ENCODE measurements around the gene BROX. TPM values are rescaled to one million over a fixed set of nuclear protein-coding genes. Genes with fewer than 3 reads are reported as not detected.

The BROX gene
- polyA plus RNA-seq, 2 of the 4 experiments (the other 2 are of a cell fraction) = 9.9 to 20.1 TPM

- Histone ChIP-seq H3K4me2 (no peak overlapping the region), H3K4me3 (no peak overlapping the region), H3K4me1 (no peaks in the 10 kb centered on the region), H3K9me3 (no peaks in the 10 kb centered on the region), H3K27ac (no peak overlapping the region)
- ATAC-seq (no peak), FAIRE-seq (no peak), DNase-seq (ENCODE audit: low read depth in 1 of 2, low spot score in 1 of 2) (no peak)
- 98% methylated on average over 2 of the region's 2 CpGs for WGBS (ENCODE audit: missing lambda C conversion rate)
- CTCF ChIA-PET = interaction anchor here (0.8 to 0.9 kb wide), 2 partner anchors 22 to 262 kb away, joined by 3 to 4 read pairs; no protein-coding TSS in a partner anchor
- TF ChIP-seq NFE2L2 (conservative IDR thresholded peaks at IDR 0.05; ENCODE audit: low read length) (no peak), HDAC2 (IDR thresholded peaks at IDR 0.05) (no peak), FOSB (CRISPR knock-in tag; IDR thresholded peaks at IDR 0.05) (no peak), CEBPB (IDR thresholded peaks at IDR 0.05) (no peak)
- POLR2A ChIA-PET = no interaction called here
Measured at GRCh38 chr1:222716393-222716792, 4.0 kb downstream of the BROX start.

- WGBS (ENCODE audit: missing lambda C conversion rate) = 94% methylated on average over 1 of the region's 1 CpG
- TF ChIP-seq KDM5A (IDR thresholded peaks at IDR 0.05) (no peak), USF2 (IDR thresholded peaks at IDR 0.05) (no peak), BCL3 (IDR thresholded peaks at IDR 0.05) (no peak), HEYL (CRISPR knock-in tag; IDR thresholded peaks at IDR 0.05) (no peak), MAFK (IDR thresholded peaks at IDR 0.05; ENCODE audit: partially characterized antibody) (no peak), HOXB13 (CRISPR knock-in tag; IDR thresholded peaks at IDR 0.05; ENCODE audit: low read depth) (no peak), TFCP2L1 (CRISPR knock-in tag; IDR thresholded peaks at IDR 0.05) (no peak), ESRRA (IDR thresholded peaks at IDR 0.05; ENCODE audit: borderline replicate concordance, low read length) (no peak), SMC3 (IDR thresholded peaks at IDR 0.05) (no peak), TP53 (CRISPR knock-in tag; IDR thresholded peaks at IDR 0.05) (no peak)
- Histone ChIP-seq H3K27ac (no peak overlapping the region), H3K4me1 (no peaks in the 10 kb centered on the region), H3K4me2 (no peak overlapping the region), H3K9me3 (no peaks in the 10 kb centered on the region), H3K4me3 (no peak overlapping the region)
- no peak for ATAC-seq
- FAIRE-seq = no peak
- CTCF ChIA-PET = interaction anchor here (0.6 to 1.4 kb wide), 3 partner anchors 12 to 352 kb away, joined by 3 read pairs; no protein-coding TSS in a partner anchor
- DNase-seq (ENCODE audit: low read depth in 1 of 2, low spot score in 1 of 2) = no peak
- POLR2A ChIA-PET = no interaction called here
Measured at GRCh38 chr1:222728746-222729145, 16.4 kb downstream of the BROX start.

GRCh38 chr1:222730866-222731265 lies 18.5 kb downstream of the BROX start:
- Histone ChIP-seq H3K4me1 (no peaks in the 10 kb centered on the region), H3K4me2 (no peak overlapping the region), H3K4me3 (no peak overlapping the region), H3K27ac (no peak overlapping the region), H3K9me3 (no peaks in the 10 kb centered on the region)
- FAIRE-seq = no peak
- WGBS (ENCODE audit: missing lambda C conversion rate) = 83% methylated on average over 1 of the region's 1 CpG
- no peak for DNase-seq (ENCODE audit: low read depth in 1 of 2, low spot score in 1 of 2)
- ChIA-PET POLR2A (no interaction called here), CTCF (interaction anchor here (1.2 kb wide), 1 partner anchor 266 kb away, joined by 4 read pairs; no protein-coding TSS in a partner anchor)
- no peak for TF ChIP-seq HOXB13 (CRISPR knock-in tag; IDR thresholded peaks at IDR 0.05; ENCODE audit: low read depth)
- no peak for TF ChIP-seq POLR2AphosphoS2 (conservative IDR thresholded peaks at IDR 0.05; ENCODE audit: low read length)
- no peak for TF ChIP-seq PHF8 (IDR thresholded peaks at IDR 0.05; ENCODE audit: borderline replicate concordance, low read depth)
- TF ChIP-seq MAX (IDR thresholded peaks at IDR 0.05) = no peak
- TF ChIP-seq RAD21 (conservative IDR thresholded peaks at IDR 0.05 in 1 of 2, IDR thresholded peaks at IDR 0.05 in 1 of 2) = no peak
- no peak for TF ChIP-seq BHLHE40 (IDR thresholded peaks at IDR 0.05; ENCODE audit: low read depth, low read length)
- no peak for TF ChIP-seq CHD2 (IDR thresholded peaks at IDR 0.05; ENCODE audit: low read length, partially characterized antibody)
- no peak for TF ChIP-seq PBX3 (IDR thresholded peaks at IDR 0.05)
- TF ChIP-seq ATOH8 (CRISPR knock-in tag; IDR thresholded peaks at IDR 0.05; ENCODE audit: low read depth) = no peak
- TF ChIP-seq MAZ (IDR thresholded peaks at IDR 0.05; ENCODE audit: borderline replicate concordance, low read depth, low read length) = no peak
- no peak for TF ChIP-seq ZC3H11A (IDR thresholded peaks at IDR 0.05)
- no peak for TF ChIP-seq JUNB (IDR thresholded peaks at IDR 0.05)
- no peak for TF ChIP-seq ELK1 (IDR thresholded peaks at IDR 0.05; ENCODE audit: low read depth, low read length)
- TF ChIP-seq HOXA7 (CRISPR knock-in tag; IDR thresholded peaks at IDR 0.05) = no peak
- TF ChIP-seq SMC3 (IDR thresholded peaks at IDR 0.05) = no peak
- ATAC-seq = no peak
